NCI-H748 (cell line): Measurements from ENCODE around the gene TIFAB.
A peak's percentile ranks its signal among the peaks of the same experiment; 100 is the strongest.

Experiments used
- DNase-seq: peaks from one replicate; lab custom pipeline; 2025; ENCODE audit not compliant: unreplicated experiment; lab: John Stamatoyannopoulos, UW

Gene TIFAB

DNA sequence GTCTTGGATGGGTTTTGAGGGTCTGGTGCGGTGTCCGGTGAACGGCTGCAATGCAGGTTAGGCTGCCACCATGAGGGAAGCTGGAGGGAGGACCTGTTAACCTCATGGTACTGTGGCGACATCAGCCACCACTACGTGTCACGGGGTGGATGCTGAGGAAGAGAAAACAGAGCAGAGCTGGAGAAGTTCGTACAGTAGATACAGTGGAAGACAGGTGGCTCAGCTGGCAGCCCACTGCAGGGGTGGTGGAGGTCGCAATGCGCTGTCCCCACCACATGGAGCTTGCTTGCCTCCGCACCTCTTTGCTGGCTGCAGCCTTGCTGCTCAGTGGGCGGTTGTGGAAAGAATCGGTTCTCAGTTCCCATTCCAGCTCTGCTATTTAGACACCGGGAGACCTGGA is 7.8 kb downstream of the TIFAB start:
- DNase-seq, result no peak

- DNase-seq, result no peak
Measured at GRCh38 chr5:135443161-135443960, 8.8 kb downstream of the TIFAB start.

DNA sequence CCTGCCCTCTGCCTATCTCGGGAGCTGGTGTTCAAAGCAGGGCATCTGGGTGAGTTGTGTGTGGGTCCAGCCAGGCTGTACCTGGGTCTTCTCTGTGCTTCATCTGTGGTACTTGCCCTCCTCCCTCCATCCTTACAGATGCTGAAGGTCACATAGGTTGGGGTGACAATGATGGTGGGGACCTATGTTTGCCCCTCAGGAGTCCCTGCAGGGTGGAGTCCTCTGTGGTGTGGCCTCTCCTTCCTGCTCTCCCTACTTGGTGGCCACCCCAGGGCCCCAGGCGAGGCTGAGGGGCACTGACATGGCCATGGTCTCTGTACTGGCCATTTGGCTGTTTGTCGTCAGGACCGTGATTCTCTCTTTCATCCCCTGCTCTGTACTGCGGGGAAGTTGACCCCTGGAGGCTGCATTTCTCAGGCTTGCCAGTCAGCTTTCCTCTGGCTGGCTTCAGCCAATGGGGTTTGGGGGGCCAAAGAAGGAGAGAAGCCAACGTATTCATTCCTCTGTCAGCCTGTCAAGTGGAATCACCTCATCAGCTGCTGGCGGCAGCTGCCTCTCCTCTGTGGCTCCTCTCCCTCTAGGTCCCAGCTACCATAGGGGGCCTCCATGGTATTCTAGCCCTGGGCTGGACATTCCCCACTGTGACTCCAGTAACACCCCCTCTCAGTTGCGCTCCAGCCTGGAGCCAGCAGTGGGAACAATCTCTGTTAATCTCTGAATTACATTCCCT is 9.6 kb downstream of the TIFAB start:
- DNase-seq, result no peak

DNA sequence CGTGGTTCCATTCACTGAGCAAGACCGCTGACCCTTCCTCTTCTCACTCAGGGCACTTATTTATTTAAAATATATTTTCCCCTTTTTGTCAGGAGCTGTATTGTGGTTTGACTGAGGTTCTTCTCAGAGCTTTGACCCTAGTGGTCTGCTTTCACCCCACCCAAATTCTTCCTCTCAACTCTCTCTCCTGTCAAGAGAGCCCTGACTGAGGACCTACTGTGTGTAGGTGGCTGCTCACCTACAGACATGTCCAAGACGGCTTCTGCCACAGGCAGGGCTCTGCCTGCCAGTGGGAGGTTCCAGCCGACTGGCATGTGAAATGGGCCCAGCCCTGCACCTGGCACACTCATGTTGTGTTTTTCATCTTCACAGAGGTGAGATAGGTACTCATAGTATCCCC is 10.2 kb downstream of the TIFAB start:
- DNase-seq, result no peak

DNA sequence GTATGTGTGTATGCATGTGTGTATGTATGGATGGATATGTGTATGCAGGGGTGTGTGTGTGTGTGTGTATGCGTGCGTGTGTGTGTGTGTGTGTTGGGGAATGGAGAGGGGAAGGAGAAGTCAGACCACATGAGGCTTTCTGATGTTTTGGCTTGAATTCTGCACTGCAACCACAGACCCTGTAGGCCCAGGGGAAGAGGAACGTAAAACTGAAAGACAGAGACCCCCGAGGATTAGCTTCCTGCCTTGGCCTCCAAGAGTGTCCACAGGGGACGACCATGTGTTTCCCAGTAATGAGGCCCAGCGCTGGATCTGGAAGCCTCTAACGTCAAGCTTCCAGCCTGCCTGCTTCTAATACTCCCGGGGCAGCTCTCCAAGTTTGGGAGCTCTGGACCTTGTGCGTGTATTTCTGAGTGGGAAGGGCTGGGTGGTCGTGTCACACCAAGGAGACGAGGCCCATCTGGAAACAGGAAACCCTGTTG is 10.8 kb downstream of the TIFAB start:
- DNase-seq, result no peak

- no peak for DNase-seq
Measured at GRCh38 chr5:135440916-135441315, 11.2 kb downstream of the TIFAB start.

- no peak for DNase-seq
Measured at GRCh38 chr5:135439231-135440205, 12.6 kb downstream of the TIFAB start.

- DNase-seq, result no peak
Measured at GRCh38 chr5:135438636-135439221, 13.4 kb downstream of the TIFAB start.

- no peak for DNase-seq
Measured at GRCh38 chr5:135437796-135438560, 14.2 kb downstream of the TIFAB start.

GRCh38 chr5:135437422-135437795 is 14.7 kb downstream of the TIFAB start:
- DNase-seq, result no peak

- no peak for DNase-seq
Measured at GRCh38 chr5:135436951-135437418, 15.2 kb downstream of the TIFAB start.

DNA sequence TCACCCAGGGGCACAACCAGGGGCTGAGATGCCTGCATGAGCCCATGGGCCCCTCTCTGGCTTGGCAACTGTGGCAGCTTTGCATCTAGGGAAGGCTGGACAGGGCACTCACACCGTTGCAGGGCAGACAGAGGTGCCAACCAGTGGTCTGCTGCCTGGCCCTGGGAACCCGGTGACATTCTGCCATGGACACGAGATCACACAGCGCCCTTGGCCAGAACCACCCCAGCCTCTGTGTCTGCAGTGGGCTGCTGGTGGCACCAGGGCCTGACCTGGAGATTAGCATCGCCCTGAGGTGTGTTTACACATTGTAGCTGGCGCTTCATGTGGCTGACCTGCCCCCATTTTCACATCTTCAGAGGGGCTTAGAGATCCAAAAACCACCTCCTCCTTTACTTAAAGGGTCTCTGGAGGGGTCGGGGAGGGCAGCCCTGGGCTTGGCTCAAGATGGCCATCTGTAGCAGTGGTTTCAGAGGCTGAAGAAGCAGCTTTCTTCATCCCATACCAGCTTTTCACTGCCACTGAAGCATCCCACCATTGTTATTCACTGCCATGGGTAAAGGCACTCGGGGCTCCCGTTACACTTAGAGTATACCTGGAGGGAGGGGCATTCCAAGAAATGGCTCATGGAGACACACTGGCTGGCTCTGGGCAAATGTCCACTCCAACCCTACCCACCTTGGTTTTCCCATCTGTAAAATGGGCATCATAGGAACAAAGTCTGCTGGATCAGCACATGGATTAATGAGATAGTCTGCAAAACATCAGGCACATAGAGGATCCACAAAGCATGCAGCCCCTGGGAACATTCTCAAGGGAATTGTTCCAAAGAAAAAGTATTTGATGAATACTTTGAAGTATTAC is 16.5 kb downstream of the TIFAB start:
- no peak for DNase-seq

GRCh38 chr5:135434591-135435466 is 17.3 kb downstream of the TIFAB start:
- DNase-seq, result no peak

DNA sequence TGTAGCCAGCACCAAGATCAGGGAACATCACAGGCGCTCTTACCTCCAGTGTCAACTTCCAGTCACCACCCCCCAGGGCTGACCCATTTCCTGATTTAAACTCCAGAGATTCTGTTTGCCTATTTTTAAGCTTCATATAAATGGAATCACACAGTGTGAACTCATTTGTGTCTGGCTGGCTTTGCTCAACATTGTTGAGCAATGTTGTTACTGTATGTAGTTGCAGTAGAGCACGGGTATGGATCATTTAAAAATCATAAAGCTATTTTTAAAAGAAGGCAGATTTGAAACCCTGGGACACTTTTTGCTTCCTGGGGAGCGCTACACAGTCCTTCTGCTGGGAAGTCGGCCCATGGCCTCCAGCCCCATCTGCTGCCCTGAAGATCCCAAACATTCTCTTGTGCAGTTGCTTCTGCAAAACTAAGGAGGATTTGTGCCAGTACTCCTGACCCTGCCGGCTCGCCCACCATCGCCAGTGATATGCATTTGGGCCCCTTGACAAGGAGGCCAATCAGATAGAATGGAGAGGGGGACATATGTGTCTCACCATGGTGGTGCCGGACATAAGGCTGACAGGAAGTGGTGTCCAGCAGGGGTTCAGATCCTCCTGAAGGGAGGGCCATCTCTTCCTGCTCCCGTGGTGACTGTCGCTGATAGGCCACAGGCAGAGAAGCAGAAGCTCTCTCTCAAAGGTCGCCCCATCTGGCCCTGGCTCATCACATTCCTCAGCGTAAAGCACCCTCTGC is 18.3 kb downstream of the TIFAB start:
- no peak for DNase-seq

DNA sequence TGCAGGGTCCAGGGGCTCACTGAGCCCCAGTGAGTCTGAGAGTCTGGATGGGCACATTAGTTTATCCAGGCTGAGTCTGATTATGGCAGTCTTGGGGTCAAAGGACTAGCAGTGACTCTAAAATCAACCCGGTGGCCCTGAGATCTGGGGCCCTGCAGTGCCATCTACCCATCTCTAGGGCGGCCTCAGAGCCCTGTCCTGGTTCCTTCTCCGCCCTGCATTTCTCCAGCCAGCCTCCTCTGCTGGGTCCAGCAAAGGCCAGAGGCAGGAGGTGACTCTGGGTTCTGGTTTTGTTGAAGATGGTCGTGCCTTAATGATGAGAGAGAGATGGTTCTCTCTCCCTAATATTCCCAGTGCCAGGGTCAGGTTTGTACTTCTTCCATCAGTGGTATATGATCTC is 20.0 kb downstream of the TIFAB start:
- no peak for DNase-seq

- no peak for DNase-seq
Measured at GRCh38 chr5:135430135-135430437, 22.1 kb downstream of the TIFAB start.

DNA sequence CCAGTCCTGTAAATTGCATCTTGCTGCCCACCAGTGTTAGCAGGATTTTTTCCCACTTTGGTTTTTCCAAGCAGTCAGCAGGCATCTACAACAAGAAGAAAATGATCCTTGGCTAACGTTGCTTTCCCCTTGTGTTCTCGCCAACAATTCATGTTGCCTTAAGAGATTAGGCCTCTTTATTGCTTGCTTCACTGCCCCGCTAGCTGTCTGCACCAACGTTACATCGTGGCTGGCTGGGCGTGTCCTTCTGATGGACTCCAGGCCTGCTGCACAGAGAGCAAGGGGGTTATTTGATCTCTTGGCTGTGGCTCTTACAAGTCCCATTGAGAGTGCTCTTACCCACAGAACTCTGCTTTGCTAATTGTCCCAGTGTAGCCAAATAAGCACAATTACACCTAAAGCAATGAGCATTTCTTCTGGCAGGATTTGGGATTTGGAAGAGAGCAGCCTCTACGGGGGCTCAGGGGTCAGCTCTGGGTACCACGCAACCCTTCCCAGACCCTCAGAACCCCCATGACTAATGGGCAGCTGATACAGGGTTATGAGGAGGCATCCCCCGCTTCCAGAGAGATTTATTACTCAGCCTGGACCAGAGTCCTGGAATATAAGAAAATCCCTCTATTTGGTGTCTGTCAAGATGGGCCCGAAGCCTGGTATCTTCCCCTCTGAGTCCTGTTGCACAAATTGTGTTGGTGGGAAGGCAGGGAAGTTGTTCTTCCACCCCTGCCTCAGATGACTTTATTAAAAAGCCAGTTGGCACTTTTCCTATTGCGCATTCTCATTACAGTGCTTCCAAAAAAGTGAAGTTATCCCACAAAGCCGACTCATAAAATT is 22.6 kb downstream of the TIFAB start:
- peak; percentile 40 for DNase-seq
